ENCODE results near the gene AGK.

Gene AGK

GRCh38 chr7:141663081-141663849 lies 112.1 kb downstream of the AGK start:
- H3K4me3 ChIP-seq (replicated peaks; ENCODE audit: low read depth, low read length), result no peak overlapping the region
- no peak for TF ChIP-seq CTCF (IDR thresholded peaks at IDR 0.05; ENCODE audit: low read length, missing control alignments)
- DNase-seq (ENCODE audit: low read depth), result peak; percentile 46

- H3K4me3 ChIP-seq (replicated peaks; ENCODE audit: low read depth, low read length), result no peak overlapping the region
- TF ChIP-seq CTCF (IDR thresholded peaks at IDR 0.05; ENCODE audit: low read length, missing control alignments), result no peak
- no peak for DNase-seq (ENCODE audit: low read depth)
Measured at GRCh38 chr7:141664450-141664849, 113.2 kb downstream of the AGK start.

GRCh38 chr7:141665208-141666035 lies 114.2 kb downstream of the AGK start:
- no peak overlapping the region for H3K4me3 ChIP-seq (replicated peaks; ENCODE audit: low read depth, low read length)
- DNase-seq (ENCODE audit: low read depth), result no peak
- no peak for TF ChIP-seq CTCF (IDR thresholded peaks at IDR 0.05; ENCODE audit: low read length, missing control alignments)

- no peak overlapping the region for H3K4me3 ChIP-seq (replicated peaks; ENCODE audit: low read depth, low read length)
- no peak for DNase-seq (ENCODE audit: low read depth)
- no peak for TF ChIP-seq CTCF (IDR thresholded peaks at IDR 0.05; ENCODE audit: low read length, missing control alignments)
Measured at GRCh38 chr7:141666071-141666470, 114.9 kb downstream of the AGK start.

GRCh38 chr7:141668853-141669252 lies 117.6 kb downstream of the AGK start:
- no peak overlapping the region for H3K4me3 ChIP-seq (replicated peaks; ENCODE audit: low read depth, low read length)
- no peak for TF ChIP-seq CTCF (IDR thresholded peaks at IDR 0.05; ENCODE audit: low read length, missing control alignments)
- no peak for DNase-seq (ENCODE audit: low read depth)

GRCh38 chr7:141671705-141672496 lies 120.7 kb downstream of the AGK start:
- no peak overlapping the region for H3K4me3 ChIP-seq (replicated peaks; ENCODE audit: low read depth, low read length)
- DNase-seq (ENCODE audit: low read depth), result peak; percentile 14
- no peak for TF ChIP-seq CTCF (IDR thresholded peaks at IDR 0.05; ENCODE audit: low read length, missing control alignments)

Data from fibroblast of pulmonary artery (primary cell).